Endometrial microvascular endothelial cells (primary cell): ENCODE data around the gene MSMB. TPM values are rescaled to one million over a fixed set of nuclear protein-coding genes. Genes with fewer than 3 reads are reported as not detected.
"Not testable (repeated sequence)": the region's sequence is repeated elsewhere in the genome, so short reads cannot be mapped to it uniquely, and the experiment has no call there.

Source experiments
- in situ Hi-C: cut with HindIII; loops from 2 replicates; pipeline ENCODE4 v1.10.0; 2017; ENCODE audit warnings: low sequenced_read_pairs, low pct_unique_long_range_greater_than_20kb; ENCODE audit errors: inconsistent ontology term
- total RNA-seq: library from RNA; depleted of rRNA; stranded (reverse); fragments of >200 nt; gene quantifications from one replicate; pipeline ENCODE4 v1.2.3, GENCODE V29; 2015; ENCODE audit errors: inconsistent ontology term

The MSMB gene
- total RNA-seq = not detected

GRCh38 chr10:46046261-46046660, at the start of gene MSMB:
MSMB (minus strand) TSS chr10:46046269; CDS start chr10:46046237, 32 bp downstream.
- in situ Hi-C loops = no loop called here

- in situ Hi-C loops = no loop called here
Observed at GRCh38 chr10:46094931-46095750, 49.1 kb upstream of the MSMB start.

GRCh38 chr10:46094197-46094500, 48.1 kb upstream of the MSMB start:
- in situ Hi-C loops = no loop called here

GRCh38 chr10:46093316-46094196, 47.5 kb upstream of the MSMB start:
- in situ Hi-C loops = not testable (repeated sequence)

- in situ Hi-C loops = no loop called here
Observed at GRCh38 chr10:46092524-46093081, 46.5 kb upstream of the MSMB start.

- in situ Hi-C loops = no loop called here
Observed at GRCh38 chr10:46091828-46092523, 45.9 kb upstream of the MSMB start.

GRCh38 chr10:46091080-46091827, 45.2 kb upstream of the MSMB start:
- in situ Hi-C loops = no loop called here

- in situ Hi-C loops = no loop called here
Observed at GRCh38 chr10:46090258-46090812, 44.3 kb upstream of the MSMB start.

GRCh38 chr10:46087381-46087780, 41.3 kb upstream of the MSMB start:
- in situ Hi-C loops = not testable (repeated sequence)

- in situ Hi-C loops = no loop called here
Observed at GRCh38 chr10:46084321-46085165, 38.5 kb upstream of the MSMB start.

- in situ Hi-C loops = no loop called here
Observed at GRCh38 chr10:46080886-46081285, 34.8 kb upstream of the MSMB start.

GRCh38 chr10:46079831-46080585, 33.9 kb upstream of the MSMB start:
- in situ Hi-C loops = no loop called here

- in situ Hi-C loops = no loop called here
Observed at GRCh38 chr10:46077731-46078413, 31.8 kb upstream of the MSMB start.

GRCh38 chr10:46077141-46077554, 31.1 kb upstream of the MSMB start:
- in situ Hi-C loops = no loop called here

GRCh38 chr10:46075869-46076268, 29.8 kb upstream of the MSMB start:
- in situ Hi-C loops = no loop called here
